ENCODE data around the gene CD7. TPM values are rescaled to one million over a fixed set of nuclear protein-coding genes. Genes with fewer than 3 reads are reported as not detected.

CD7 gene
- polyA plus RNA-seq, 1 donor from 2014 or later: not detected

DNA sequence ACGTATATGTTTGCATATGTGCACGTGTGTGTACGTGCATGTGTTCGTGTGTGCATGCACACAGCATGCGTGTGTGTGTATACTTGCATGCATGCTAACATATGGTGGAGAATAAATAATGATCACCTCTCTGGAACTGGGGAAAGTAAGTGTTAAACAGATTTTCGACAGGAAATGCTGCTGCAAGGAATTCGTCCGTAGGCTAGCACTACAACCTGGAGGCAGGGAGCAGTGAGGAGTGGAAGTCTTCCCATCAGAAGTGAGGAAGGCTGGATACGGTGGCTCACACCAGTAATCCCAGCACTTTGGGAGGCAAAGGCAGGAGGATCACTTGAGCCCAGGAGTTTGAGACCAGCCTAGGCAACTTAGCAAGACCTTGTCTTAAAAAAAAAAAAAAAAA, 39.1 kb downstream of the CD7 start:
- Histone ChIP-seq H3K9me3 (ENCODE audit: low read length) (no peaks in the 10 kb centered on the region), H3K27me3 (ENCODE audit: insufficient read depth, low read depth, low read length) (no peaks in the 10 kb centered on the region), H3K9me2 (ENCODE audit: insufficient read depth, low read length) (no peaks in the 10 kb centered on the region), H2AFZ (ENCODE audit: low read depth, low read length) (no peak overlapping the region), H3K4me3 (ENCODE audit: low read length) (no peak overlapping the region), H3K36me3 (ENCODE audit: insufficient read depth, low read length) (no peaks in the 10 kb centered on the region), H3K9ac (ENCODE audit: low read length) (no peak overlapping the region), H3K79me2 (replicated peaks; ENCODE audit: insufficient read depth, low read length) (no peaks in the 10 kb centered on the region), H3K27ac (ENCODE audit: low read length) (no peak overlapping the region), H4K20me1 (ENCODE audit: insufficient read depth) (no peaks in the 10 kb centered on the region), H3K4me2 (ENCODE audit: low read length) (no peak overlapping the region), H3F3A (ENCODE audit: insufficient read depth, low read length, poor library complexity, severe bottlenecking) (no peaks in the 10 kb centered on the region)
- no peak for TF ChIP-seq MXI1 (conservative IDR thresholded peaks at IDR 0.05; ENCODE audit: poor library complexity, severe bottlenecking)
- TF ChIP-seq TAF1 (IDR thresholded peaks at IDR 0.05; ENCODE audit: low read depth): no peak
- TF ChIP-seq RAD21 (conservative IDR thresholded peaks at IDR 0.05): no peak
- no peak for TF ChIP-seq EP300 (conservative IDR thresholded peaks at IDR 0.05; ENCODE audit: poor library complexity, severe bottlenecking)
- no peak for TF ChIP-seq POLR2AphosphoS5 (IDR thresholded peaks at IDR 0.05)
- TF ChIP-seq SMC3 (conservative IDR thresholded peaks at IDR 0.05; ENCODE audit: poor library complexity): no peak
- TF ChIP-seq, protein P1, sequence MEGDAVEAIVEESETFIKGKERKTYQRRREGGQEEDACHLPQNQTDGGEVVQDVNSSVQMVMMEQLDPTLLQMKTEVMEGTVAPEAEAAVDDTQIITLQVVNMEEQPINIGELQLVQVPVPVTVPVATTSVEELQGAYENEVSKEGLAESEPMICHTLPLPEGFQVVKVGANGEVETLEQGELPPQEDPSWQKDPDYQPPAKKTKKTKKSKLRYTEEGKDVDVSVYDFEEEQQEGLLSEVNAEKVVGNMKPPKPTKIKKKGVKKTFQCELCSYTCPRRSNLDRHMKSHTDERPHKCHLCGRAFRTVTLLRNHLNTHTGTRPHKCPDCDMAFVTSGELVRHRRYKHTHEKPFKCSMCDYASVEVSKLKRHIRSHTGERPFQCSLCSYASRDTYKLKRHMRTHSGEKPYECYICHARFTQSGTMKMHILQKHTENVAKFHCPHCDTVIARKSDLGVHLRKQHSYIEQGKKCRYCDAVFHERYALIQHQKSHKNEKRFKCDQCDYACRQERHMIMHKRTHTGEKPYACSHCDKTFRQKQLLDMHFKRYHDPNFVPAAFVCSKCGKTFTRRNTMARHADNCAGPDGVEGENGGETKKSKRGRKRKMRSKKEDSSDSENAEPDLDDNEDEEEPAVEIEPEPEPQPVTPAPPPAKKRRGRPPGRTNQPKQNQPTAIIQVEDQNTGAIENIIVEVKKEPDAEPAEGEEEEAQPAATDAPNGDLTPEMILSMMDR (IDR thresholded peaks at IDR 0.05; ENCODE audit: poor library complexity, severe bottlenecking): no peak
- TF ChIP-seq EZH2 (IDR thresholded peaks at IDR 0.05; ENCODE audit: borderline replicate concordance, insufficient read depth, low read length, poor library complexity, severe bottlenecking): no peak
- TF ChIP-seq, protein P2, sequence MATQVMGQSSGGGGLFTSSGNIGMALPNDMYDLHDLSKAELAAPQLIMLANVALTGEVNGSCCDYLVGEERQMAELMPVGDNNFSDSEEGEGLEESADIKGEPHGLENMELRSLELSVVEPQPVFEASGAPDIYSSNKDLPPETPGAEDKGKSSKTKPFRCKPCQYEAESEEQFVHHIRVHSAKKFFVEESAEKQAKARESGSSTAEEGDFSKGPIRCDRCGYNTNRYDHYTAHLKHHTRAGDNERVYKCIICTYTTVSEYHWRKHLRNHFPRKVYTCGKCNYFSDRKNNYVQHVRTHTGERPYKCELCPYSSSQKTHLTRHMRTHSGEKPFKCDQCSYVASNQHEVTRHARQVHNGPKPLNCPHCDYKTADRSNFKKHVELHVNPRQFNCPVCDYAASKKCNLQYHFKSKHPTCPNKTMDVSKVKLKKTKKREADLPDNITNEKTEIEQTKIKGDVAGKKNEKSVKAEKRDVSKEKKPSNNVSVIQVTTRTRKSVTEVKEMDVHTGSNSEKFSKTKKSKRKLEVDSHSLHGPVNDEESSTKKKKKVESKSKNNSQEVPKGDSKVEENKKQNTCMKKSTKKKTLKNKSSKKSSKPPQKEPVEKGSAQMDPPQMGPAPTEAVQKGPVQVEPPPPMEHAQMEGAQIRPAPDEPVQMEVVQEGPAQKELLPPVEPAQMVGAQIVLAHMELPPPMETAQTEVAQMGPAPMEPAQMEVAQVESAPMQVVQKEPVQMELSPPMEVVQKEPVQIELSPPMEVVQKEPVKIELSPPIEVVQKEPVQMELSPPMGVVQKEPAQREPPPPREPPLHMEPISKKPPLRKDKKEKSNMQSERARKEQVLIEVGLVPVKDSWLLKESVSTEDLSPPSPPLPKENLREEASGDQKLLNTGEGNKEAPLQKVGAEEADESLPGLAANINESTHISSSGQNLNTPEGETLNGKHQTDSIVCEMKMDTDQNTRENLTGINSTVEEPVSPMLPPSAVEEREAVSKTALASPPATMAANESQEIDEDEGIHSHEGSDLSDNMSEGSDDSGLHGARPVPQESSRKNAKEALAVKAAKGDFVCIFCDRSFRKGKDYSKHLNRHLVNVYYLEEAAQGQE (IDR thresholded peaks at IDR 0.05; ENCODE audit: borderline replicate concordance): no peak

DNA sequence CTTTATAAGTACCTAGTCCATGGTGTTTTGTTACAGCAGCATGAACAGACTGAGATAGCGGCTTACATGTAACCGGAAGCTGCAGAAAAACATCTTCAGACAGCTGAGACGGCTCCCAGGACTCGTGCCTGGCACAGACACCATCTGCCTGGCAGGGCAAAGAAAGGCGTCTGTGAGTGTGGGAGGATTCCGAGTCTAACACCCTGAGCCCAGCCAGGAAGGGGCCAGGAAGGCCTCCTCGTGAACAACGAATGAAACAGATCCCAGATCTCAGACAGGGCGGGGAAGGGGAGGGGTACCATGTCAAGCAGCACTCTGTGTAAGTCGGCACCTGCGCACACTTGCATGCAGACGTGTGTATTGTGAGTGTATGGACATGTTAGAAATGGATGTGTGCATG, 39.6 kb downstream of the CD7 start:
- TF ChIP-seq TAF1 (IDR thresholded peaks at IDR 0.05; ENCODE audit: low read depth): no peak
- no peak for TF ChIP-seq POLR2AphosphoS5 (IDR thresholded peaks at IDR 0.05)
- TF ChIP-seq MXI1 (conservative IDR thresholded peaks at IDR 0.05; ENCODE audit: poor library complexity, severe bottlenecking): no peak
- TF ChIP-seq EZH2 (IDR thresholded peaks at IDR 0.05; ENCODE audit: borderline replicate concordance, insufficient read depth, low read length, poor library complexity, severe bottlenecking): no peak
- TF ChIP-seq, protein P2 (IDR thresholded peaks at IDR 0.05; ENCODE audit: borderline replicate concordance): no peak
- TF ChIP-seq SMC3 (conservative IDR thresholded peaks at IDR 0.05; ENCODE audit: poor library complexity): no peak
- no peak for TF ChIP-seq RAD21 (conservative IDR thresholded peaks at IDR 0.05)
- TF ChIP-seq, protein P1 (IDR thresholded peaks at IDR 0.05; ENCODE audit: poor library complexity, severe bottlenecking): no peak
- no peak for TF ChIP-seq EP300 (conservative IDR thresholded peaks at IDR 0.05; ENCODE audit: poor library complexity, severe bottlenecking)
- H3K9me3 ChIP-seq (ENCODE audit: low read length): no peaks in the 10 kb centered on the region
- no peaks in the 10 kb centered on the region for H3K9me2 ChIP-seq (ENCODE audit: insufficient read depth, low read length)
- H3K27me3 ChIP-seq (ENCODE audit: insufficient read depth, low read depth, low read length): no peaks in the 10 kb centered on the region
- no peak overlapping the region for H3K27ac ChIP-seq (ENCODE audit: low read length)
- H4K20me1 ChIP-seq (ENCODE audit: insufficient read depth): no peaks in the 10 kb centered on the region
- H3F3A ChIP-seq (ENCODE audit: insufficient read depth, low read length, poor library complexity, severe bottlenecking): no peaks in the 10 kb centered on the region
- H2AFZ ChIP-seq (ENCODE audit: low read depth, low read length): no peak overlapping the region
- H3K4me2 ChIP-seq (ENCODE audit: low read length): no peak overlapping the region
- no peaks in the 10 kb centered on the region for H3K36me3 ChIP-seq (ENCODE audit: insufficient read depth, low read length)
- no peak overlapping the region for H3K9ac ChIP-seq (ENCODE audit: low read length)
- no peak overlapping the region for H3K4me3 ChIP-seq (ENCODE audit: low read length)
- no peaks in the 10 kb centered on the region for H3K79me2 ChIP-seq (replicated peaks; ENCODE audit: insufficient read depth, low read length)
